GM21786 (cell line): ENCODE results near the gene PDK3.

Source experiments
- ATAC-seq: cut with Tn5 transposase; IDR thresholded peaks from one replicate; pipeline ENCODE4 v1.9.1; 2021; ENCODE audit not compliant: unreplicated experiment

PDK3 gene

GRCh38 chrX:24480400-24480865 lies 15.3 kb downstream of the PDK3 start:
- ATAC-seq: peak; percentile 23

- ATAC-seq: no peak
These were observed 17.8 kb downstream of the PDK3 start for GRCh38 chrX:24482823-24483415.

- ATAC-seq: no peak
These were observed 18.5 kb downstream of the PDK3 start for GRCh38 chrX:24483596-24483995.

GRCh38 chrX:24485323-24485722 lies 20.2 kb downstream of the PDK3 start:
- no peak for ATAC-seq

- ATAC-seq: no peak
These were observed 21.0 kb downstream of the PDK3 start for GRCh38 chrX:24485976-24486680.

- no peak for ATAC-seq
These were observed 22.5 kb downstream of the PDK3 start for GRCh38 chrX:24487571-24487970.

GRCh38 chrX:24491741-24492140 lies 26.7 kb downstream of the PDK3 start:
- no peak for ATAC-seq

GRCh38 chrX:24493740-24494581 lies 28.9 kb downstream of the PDK3 start:
- no peak for ATAC-seq

GRCh38 chrX:24494647-24495075 lies 29.6 kb downstream of the PDK3 start:
- no peak for ATAC-seq

GRCh38 chrX:24495700-24496099 lies 30.6 kb downstream of the PDK3 start:
- no peak for ATAC-seq

- ATAC-seq: no peak
These were observed 33.1 kb downstream of the PDK3 start for GRCh38 chrX:24498181-24498580.

- peak; percentile 82 for ATAC-seq
These were observed 33.9 kb downstream of the PDK3 start for GRCh38 chrX:24498975-24499374.

GRCh38 chrX:24506082-24506481 lies 41.0 kb downstream of the PDK3 start:
- ATAC-seq: peak; percentile 62

- no peak for ATAC-seq
These were observed 43.3 kb downstream of the PDK3 start for GRCh38 chrX:24508375-24508774.

- peak; percentile 98 for ATAC-seq
These were observed 48.3 kb downstream of the PDK3 start for GRCh38 chrX:24513416-24513815.

GRCh38 chrX:24515447-24515846 lies 50.4 kb downstream of the PDK3 start:
- no peak for ATAC-seq

- no peak for ATAC-seq
These were observed 55.4 kb downstream of the PDK3 start for GRCh38 chrX:24520472-24520871.

GRCh38 chrX:24525455-24525854 lies 60.4 kb downstream of the PDK3 start:
- ATAC-seq: no peak

- no peak for ATAC-seq
These were observed 61.5 kb downstream of the PDK3 start for GRCh38 chrX:24526616-24527015.

GRCh38 chrX:24528605-24529004 lies 63.5 kb downstream of the PDK3 start:
- ATAC-seq: no peak

- no peak for ATAC-seq
These were observed 71.5 kb downstream of the PDK3 start for GRCh38 chrX:24536551-24536950.

GRCh38 chrX:24542756-24543155 lies 77.7 kb downstream of the PDK3 start:
- no peak for ATAC-seq
